Measurements from ENCODE around the gene FEM1A. TPM values are rescaled to one million over a fixed set of nuclear protein-coding genes. Genes with fewer than 3 reads are reported as not detected.
A peak's percentile ranks its signal among the peaks of the same experiment; 100 is the strongest.

FEM1A gene
- total RNA-seq, 1 donor from 2014 or later: 20.0 TPM

DNA sequence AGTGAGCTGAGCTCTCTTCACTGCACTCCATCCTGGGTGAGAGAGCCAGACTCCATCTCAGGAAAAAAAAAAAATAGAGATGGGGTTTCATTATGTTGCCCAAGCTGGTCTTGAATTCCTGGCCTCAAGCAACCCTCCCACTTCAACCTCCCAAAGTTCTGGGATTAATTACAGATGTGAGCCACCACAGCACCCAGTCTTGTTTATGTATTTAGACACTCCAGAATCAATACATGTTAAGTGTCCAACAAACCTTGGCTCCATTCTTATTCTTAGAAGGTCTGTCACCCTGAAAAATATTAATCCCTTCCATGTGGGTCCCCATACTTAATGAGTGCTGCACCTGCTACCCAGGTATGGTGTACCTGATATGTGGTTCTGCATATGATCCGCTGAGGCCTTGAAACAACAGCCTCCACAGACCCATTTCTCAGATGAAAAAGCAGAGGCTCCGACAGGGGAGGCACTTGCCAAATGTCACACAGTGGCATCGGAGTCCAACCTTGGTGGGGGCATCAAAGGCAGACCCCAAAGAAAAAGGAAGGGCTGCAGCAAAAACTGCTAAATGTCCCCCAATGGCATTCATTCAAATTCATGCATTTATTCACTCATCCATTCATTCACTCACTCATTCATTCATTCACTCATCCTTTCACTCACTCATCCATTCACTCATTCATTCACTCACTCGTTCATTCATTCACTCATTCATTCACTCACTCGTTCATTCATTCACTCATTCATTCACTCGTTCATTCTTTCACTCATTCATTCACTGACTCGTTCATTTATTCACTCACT is 23.3 kb downstream of the FEM1A start:
- no peak for TF ChIP-seq CTCF (IDR thresholded peaks at IDR 0.05; ENCODE audit: insufficient read depth, low read length, severe bottlenecking)
- Histone ChIP-seq H3K4me3 (ENCODE audit: low read depth, low read length) (no peak overlapping the region), H3K36me3 (ENCODE audit: control insufficient read depth, insufficient read depth, low read length) (peaks cover 15% of the 10 kb centered on the region), H3K27me3 (ENCODE audit: control insufficient read depth, insufficient read depth, low read length) (no peaks in the 10 kb centered on the region)
- FAIRE-seq: no peak
- DNase-seq (ENCODE audit: low read depth): no peak

- DNase-seq (ENCODE audit: low read depth) (peak; percentile 79), FAIRE-seq (no peak)
- no peak for TF ChIP-seq CTCF (IDR thresholded peaks at IDR 0.05; ENCODE audit: insufficient read depth, low read length, severe bottlenecking)
- Histone ChIP-seq H3K36me3 (ENCODE audit: control insufficient read depth, insufficient read depth, low read length) (peaks cover 15% of the 10 kb centered on the region), H3K4me3 (ENCODE audit: low read depth, low read length) (no peak overlapping the region), H3K27me3 (ENCODE audit: control insufficient read depth, insufficient read depth, low read length) (no peaks in the 10 kb centered on the region)
Measured at GRCh38 chr19:4815426-4816201, 24.1 kb downstream of the FEM1A start.

DNA sequence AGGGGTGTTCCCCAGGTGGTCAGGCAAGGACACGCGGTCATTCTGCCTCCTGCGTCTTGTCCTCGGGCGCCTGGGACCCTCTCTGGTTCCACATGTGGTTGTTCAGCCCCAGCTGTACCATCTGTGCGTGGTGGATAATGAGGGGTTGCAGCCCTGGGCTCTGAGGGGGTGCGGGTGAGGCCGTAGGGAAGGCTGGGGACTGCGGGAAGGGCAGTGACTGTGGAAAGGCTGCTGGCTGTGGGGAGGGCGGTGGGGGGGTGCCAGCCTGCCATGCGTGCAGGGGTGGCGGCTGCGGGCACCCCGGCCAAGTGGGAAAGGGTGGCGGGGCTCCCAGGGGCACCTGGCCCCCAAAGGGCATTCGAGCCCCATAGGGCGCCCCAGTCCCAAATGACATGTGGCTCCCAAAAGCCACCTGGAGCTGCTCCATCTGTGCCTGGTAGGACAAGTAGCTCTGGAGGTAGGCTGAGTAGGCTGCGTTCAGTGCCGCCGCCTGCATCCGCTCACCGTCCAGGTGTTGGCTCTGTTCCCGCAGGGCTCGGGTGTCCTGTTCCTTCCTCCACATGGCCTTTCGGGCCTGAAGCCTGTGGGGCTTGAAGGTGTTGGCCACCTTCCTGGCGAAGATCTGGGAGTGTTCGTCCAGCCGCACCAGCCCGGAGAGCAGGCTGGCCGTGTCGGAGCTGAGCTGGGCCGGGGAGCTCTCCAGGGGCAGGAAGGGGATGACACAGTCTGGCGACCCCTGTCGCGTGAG is 24.8 kb downstream of the FEM1A start:
- no peak for TF ChIP-seq CTCF (IDR thresholded peaks at IDR 0.05; ENCODE audit: insufficient read depth, low read length, severe bottlenecking)
- DNase-seq (ENCODE audit: low read depth) (no peak), FAIRE-seq (no peak)
- H3K36me3 ChIP-seq (ENCODE audit: control insufficient read depth, insufficient read depth, low read length): peaks cover 15% of the 10 kb centered on the region
- no peaks in the 10 kb centered on the region for H3K27me3 ChIP-seq (ENCODE audit: control insufficient read depth, insufficient read depth, low read length)
- no peak overlapping the region for H3K4me3 ChIP-seq (ENCODE audit: low read depth, low read length)

GRCh38 chr19:4816950-4817278 is 25.4 kb downstream of the FEM1A start:
- no peaks in the 10 kb centered on the region for H3K27me3 ChIP-seq (ENCODE audit: control insufficient read depth, insufficient read depth, low read length)
- H3K36me3 ChIP-seq (ENCODE audit: control insufficient read depth, insufficient read depth, low read length): peaks cover 15% of the 10 kb centered on the region
- FAIRE-seq: no peak
- no peak overlapping the region for H3K4me3 ChIP-seq (ENCODE audit: low read depth, low read length)
- no peak for TF ChIP-seq CTCF (IDR thresholded peaks at IDR 0.05; ENCODE audit: insufficient read depth, low read length, severe bottlenecking)
- DNase-seq (ENCODE audit: low read depth): no peak

GRCh38 chr19:4817467-4818277 is 26.1 kb downstream of the FEM1A start:
- H3K36me3 ChIP-seq (ENCODE audit: control insufficient read depth, insufficient read depth, low read length): peaks cover 15% of the 10 kb centered on the region
- no peak for DNase-seq (ENCODE audit: low read depth)
- TF ChIP-seq CTCF (IDR thresholded peaks at IDR 0.05; ENCODE audit: insufficient read depth, low read length, severe bottlenecking): no peak
- FAIRE-seq: no peak
- H3K4me3 ChIP-seq (ENCODE audit: low read depth, low read length): no peak overlapping the region
- no peaks in the 10 kb centered on the region for H3K27me3 ChIP-seq (ENCODE audit: control insufficient read depth, insufficient read depth, low read length)

All from bronchial epithelial cell (primary cell).